C4-2B (cell line): Measurements from ENCODE around the gene MBTPS1.

ENCODE experiments used
- H3K27ac ChIP-seq: fragments of 450-650 bp; 2 replicates; pipeline ENCODE4 v1.5.1; 2017
- CTCF ChIP-seq: fragments of 450-650 bp; conservative IDR thresholded peaks from 2 replicates; pipeline ENCODE4 v1.5.1; 2017; ENCODE audit warnings: mild to moderate bottlenecking
- ZFX ChIP-seq: fragments of 450-650 bp; IDR thresholded peaks from 2 replicates; pipeline ENCODE4 v1.6.1; 2017

The MBTPS1 gene

GRCh38 chr16:84107921-84108320 lies 8.8 kb downstream of the MBTPS1 start:
- TF ChIP-seq ZFX, result no peak
- no peak for TF ChIP-seq CTCF
- no peak overlapping the region for H3K27ac ChIP-seq

- TF ChIP-seq ZFX (no peak), CTCF (no peak)
- H3K27ac ChIP-seq, result no peak overlapping the region
Observed at GRCh38 chr16:84105948-84106740, 10.6 kb downstream of the MBTPS1 start.

- no peak for TF ChIP-seq CTCF
- no peak overlapping the region for H3K27ac ChIP-seq
Observed at GRCh38 chr16:84105301-84105815, 11.4 kb downstream of the MBTPS1 start.

GRCh38 chr16:84104231-84104630 lies 12.5 kb downstream of the MBTPS1 start:
- no peak overlapping the region for H3K27ac ChIP-seq
- TF ChIP-seq CTCF (no peak), ZFX (no peak)

- no peak overlapping the region for H3K27ac ChIP-seq
- no peak for TF ChIP-seq CTCF
Observed at GRCh38 chr16:84103678-84104077, 13.1 kb downstream of the MBTPS1 start.

GRCh38 chr16:84098939-84099338 lies 17.8 kb downstream of the MBTPS1 start:
- no peak for TF ChIP-seq CTCF
- TF ChIP-seq ZFX, result no peak

GRCh38 chr16:84096447-84097005 lies 20.2 kb downstream of the MBTPS1 start:
- peak overlapping the region; percentile 86; the same call in 1 of the 2 replicates for H3K27ac ChIP-seq
- TF ChIP-seq CTCF (no peak), ZFX (no peak)

More at GRCh38 chr16:84098939-84099338, 17.8 kb downstream of the MBTPS1 start:
- no peak overlapping the region; the same call in 1 of the 2 replicates for H3K27ac ChIP-seq
